Measurements from ENCODE around the gene WDFY4.

DNA sequence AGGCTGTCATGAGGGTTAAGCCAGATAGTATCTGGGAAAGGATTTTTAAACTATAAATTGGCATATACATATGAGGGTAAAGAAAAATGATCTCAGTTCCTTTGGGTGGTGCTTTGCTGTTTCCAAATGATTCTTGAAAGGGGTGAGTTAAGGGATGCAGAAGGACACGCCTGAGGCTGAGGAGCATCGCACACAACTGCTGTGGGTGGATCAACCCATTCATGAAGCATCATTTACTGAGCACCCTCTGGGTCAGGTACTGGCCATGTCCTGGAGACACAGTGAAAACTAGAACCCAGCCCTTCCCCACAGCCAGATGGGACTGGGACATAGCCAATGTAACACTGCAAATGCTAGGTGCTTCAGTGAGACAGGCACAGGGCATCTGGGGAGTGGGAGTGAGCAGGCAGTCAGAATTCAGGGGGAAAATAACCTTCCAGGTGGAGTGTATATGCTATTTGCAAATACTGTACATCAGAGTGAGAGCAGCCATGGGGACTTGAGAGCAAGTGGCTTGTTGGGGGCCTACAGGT, 112.1 kb downstream of the WDFY4 start:
- TF ChIP-seq, protein P1, sequence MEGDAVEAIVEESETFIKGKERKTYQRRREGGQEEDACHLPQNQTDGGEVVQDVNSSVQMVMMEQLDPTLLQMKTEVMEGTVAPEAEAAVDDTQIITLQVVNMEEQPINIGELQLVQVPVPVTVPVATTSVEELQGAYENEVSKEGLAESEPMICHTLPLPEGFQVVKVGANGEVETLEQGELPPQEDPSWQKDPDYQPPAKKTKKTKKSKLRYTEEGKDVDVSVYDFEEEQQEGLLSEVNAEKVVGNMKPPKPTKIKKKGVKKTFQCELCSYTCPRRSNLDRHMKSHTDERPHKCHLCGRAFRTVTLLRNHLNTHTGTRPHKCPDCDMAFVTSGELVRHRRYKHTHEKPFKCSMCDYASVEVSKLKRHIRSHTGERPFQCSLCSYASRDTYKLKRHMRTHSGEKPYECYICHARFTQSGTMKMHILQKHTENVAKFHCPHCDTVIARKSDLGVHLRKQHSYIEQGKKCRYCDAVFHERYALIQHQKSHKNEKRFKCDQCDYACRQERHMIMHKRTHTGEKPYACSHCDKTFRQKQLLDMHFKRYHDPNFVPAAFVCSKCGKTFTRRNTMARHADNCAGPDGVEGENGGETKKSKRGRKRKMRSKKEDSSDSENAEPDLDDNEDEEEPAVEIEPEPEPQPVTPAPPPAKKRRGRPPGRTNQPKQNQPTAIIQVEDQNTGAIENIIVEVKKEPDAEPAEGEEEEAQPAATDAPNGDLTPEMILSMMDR (IDR thresholded peaks at IDR 0.05) = no peak
- no peak for TF ChIP-seq POLR2A (IDR thresholded peaks at IDR 0.05)
